Activated CD8-positive, alpha-beta T cell treated with anti-CD3 and anti-CD28 coated beads for 36 hours (primary cell): ENCODE data around the gene CBY1. TPM values are rescaled to one million over a fixed set of nuclear protein-coding genes. Genes with fewer than 3 reads are reported as not detected.

ENCODE experiments used
- ATAC-seq: fragments of 200-7000 bp; cut with Tn5 transposase; one replicate; pipeline ENCODE4 v1.10.0; 2021; ENCODE audit warnings: mild to moderate bottlenecking, moderate library complexity
- CTCF ChIA-PET: fragments of 350-600 bp; sonication (Branson Sonifier 250); formaldehyde crosslinking; loops from one replicate; lab custom pipeline; 2021; ENCODE audit warnings: antibody characterized with exemption; lab: Charles Lee
- POLR2A ChIA-PET: fragments of 350-600 bp; sonication (Branson Sonifier 250); formaldehyde crosslinking; loops from one replicate; lab custom pipeline; 2021; ENCODE audit warnings: antibody characterized with exemption; lab: Charles Lee
- DNase-seq: peaks from one replicate; pipeline ENCODE4 v3.0.0-alpha.2; 2020
- H3K27ac Mint-ChIP-seq: one replicate; pipeline ENCODE4 v1.8.0; 2021; ENCODE audit warnings: mild to moderate bottlenecking, mixed read lengths
- H3K27me3 Mint-ChIP-seq: one replicate; pipeline ENCODE4 v1.8.0; 2021; ENCODE audit warnings: mixed read lengths
- H3K36me3 Mint-ChIP-seq: one replicate; pipeline ENCODE4 v1.8.0; 2021; ENCODE audit warnings: low read depth, mixed read lengths
- H3K4me1 Mint-ChIP-seq: one replicate; pipeline ENCODE4 v1.8.0; 2021; ENCODE audit warnings: low read depth, mixed read lengths
- H3K4me3 Mint-ChIP-seq: one replicate; pipeline ENCODE4 v1.8.0; 2021; ENCODE audit warnings: mild to moderate bottlenecking, moderate library complexity, mixed read lengths
- H3K9me3 Mint-ChIP-seq: one replicate; pipeline ENCODE4 v1.8.0; 2021; ENCODE audit warnings: mixed read lengths
- intact Hi-C: fragments of 100-400 bp; cut with micrococcal nuclease; formaldehyde crosslinking; loops from one replicate; pipeline ENCODE4 v1.10.0; 2022
- total RNA-seq, 2 experiments: library from RNA; stranded (reverse); gene quantifications; one replicate each; pipeline ENCODE4 v1.2.3, GENCODE V29; 2021
- TF ChIP-seq, protein P1 (sequence below): fragments of 200-600 bp; IDR thresholded peaks from one replicate; pipeline ENCODE4 v1.8.0; 2022; ENCODE audit warnings: antibody characterized with exemption, mild to moderate bottlenecking

Gene CBY1
- total RNA-seq, 2 experiments from 2014 or later = 15.6 to 15.7 TPM

DNA sequence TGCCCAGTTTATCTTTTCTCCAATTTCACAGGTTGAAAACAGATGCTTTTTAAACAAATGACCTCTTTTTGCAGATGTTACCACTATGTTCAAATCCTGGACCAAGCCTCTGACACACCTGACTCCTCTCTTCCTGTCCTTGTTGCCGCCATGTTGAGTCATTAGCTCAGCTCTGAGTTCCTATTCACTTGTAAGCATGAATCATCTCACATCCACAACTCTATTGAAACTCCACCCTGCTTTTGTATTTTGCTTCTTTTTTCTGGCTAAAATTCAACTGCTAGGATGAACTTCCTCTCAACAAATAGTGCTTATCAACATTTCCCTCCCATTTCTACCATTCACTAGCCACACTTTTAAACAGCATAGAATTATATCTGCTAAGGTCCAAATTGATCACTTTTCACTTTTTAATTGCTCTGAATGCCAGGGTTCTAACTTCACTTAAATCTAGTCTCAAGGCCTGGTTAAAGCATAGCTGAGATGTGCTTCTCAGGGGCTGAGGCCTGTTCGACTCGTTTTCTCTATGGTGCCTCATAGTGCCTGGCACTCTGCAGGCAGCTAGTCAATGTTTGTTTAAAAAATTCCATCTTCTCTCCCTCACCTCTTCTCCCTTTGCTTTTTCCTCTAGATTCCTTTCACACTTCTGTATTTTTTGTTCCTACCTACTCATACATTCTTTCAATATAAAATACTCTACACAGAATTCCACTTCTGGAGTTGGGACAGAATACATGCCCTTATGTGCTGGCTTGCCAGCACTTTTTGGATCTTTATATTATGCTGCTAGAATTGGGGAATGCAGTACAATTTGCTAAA lies 40.4 kb downstream of the CBY1 start:
- CTCF ChIA-PET = interaction anchor here (0.6 to 1.1 kb wide), 2 partner anchors 69 to 173 kb away, joined by 3 read pairs; no protein-coding TSS in a partner anchor

DNA sequence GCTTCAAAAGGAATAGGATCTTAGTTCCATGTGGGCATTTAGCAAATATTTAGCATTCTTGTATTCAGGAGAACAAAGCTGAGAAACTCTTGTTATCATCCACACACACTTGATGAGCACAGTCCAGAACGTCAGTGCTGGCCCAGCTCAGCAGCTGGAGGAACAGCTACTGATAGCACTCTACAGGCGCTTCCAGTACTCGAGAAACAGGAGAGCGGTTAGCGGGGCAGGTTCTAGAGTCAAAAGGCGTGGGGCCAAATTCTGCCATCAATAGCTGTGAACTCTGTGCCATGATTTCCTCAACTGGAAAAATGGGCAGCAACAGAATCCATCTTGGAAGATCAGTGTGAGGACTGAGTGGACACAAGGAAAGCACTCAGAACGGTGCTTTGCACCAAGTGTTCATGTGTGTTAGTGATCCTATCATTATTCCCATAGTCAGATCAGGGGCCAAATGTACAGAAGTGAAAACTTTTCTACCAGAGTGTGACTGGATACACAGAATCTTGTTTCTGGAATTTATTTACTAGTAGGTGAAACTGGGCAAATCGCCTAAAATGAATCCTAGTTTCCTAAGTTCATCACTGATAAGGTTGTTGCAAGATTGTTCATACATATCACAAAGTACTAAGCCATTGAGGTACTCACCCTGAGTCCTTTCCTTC lies 41.1 kb downstream of the CBY1 start:
- H3K9me3 Mint-ChIP-seq = no peaks in the 10 kb centered on the region
- CTCF ChIA-PET = interaction anchor here (0.6 to 3.1 kb wide), 3 partner anchors 16 to 172 kb away, joined by 3 to 16 read pairs (median 3); partner anchors contain the start of gene TOMM22
- peak overlapping the region; percentile 87 for H3K27ac Mint-ChIP-seq
- no peaks in the 10 kb centered on the region for H3K27me3 Mint-ChIP-seq
- DNase-seq (no peak), ATAC-seq (no peak)
- H3K4me1 Mint-ChIP-seq = peaks cover 51% of the 10 kb centered on the region
- TF ChIP-seq, protein P1, sequence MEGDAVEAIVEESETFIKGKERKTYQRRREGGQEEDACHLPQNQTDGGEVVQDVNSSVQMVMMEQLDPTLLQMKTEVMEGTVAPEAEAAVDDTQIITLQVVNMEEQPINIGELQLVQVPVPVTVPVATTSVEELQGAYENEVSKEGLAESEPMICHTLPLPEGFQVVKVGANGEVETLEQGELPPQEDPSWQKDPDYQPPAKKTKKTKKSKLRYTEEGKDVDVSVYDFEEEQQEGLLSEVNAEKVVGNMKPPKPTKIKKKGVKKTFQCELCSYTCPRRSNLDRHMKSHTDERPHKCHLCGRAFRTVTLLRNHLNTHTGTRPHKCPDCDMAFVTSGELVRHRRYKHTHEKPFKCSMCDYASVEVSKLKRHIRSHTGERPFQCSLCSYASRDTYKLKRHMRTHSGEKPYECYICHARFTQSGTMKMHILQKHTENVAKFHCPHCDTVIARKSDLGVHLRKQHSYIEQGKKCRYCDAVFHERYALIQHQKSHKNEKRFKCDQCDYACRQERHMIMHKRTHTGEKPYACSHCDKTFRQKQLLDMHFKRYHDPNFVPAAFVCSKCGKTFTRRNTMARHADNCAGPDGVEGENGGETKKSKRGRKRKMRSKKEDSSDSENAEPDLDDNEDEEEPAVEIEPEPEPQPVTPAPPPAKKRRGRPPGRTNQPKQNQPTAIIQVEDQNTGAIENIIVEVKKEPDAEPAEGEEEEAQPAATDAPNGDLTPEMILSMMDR = no peak
- intact Hi-C loops = no loop called here
- peak overlapping the region; percentile 90 for H3K4me3 Mint-ChIP-seq
- peaks cover 61% of the 10 kb centered on the region for H3K36me3 Mint-ChIP-seq
- POLR2A ChIA-PET = interaction anchor here (1.0 to 6.3 kb wide), 5 partner anchors 8 to 41 kb away, joined by 3 to 62 read pairs (median 6); partner anchors contain the start of genes CBY1, FAM227A, GTPBP1 and TOMM22

More for the DNA sequence above, 40.4 kb downstream of the CBY1 start:
- TF ChIP-seq, protein P1 = no peak
- intact Hi-C loops = no loop called here
- DNase-seq = peak; percentile 72
- peaks cover 50% of the 10 kb centered on the region for H3K4me1 Mint-ChIP-seq
- H3K4me3 Mint-ChIP-seq = peak overlapping the region; percentile 90
- no peaks in the 10 kb centered on the region for H3K27me3 Mint-ChIP-seq
- peak overlapping the region; percentile 87 for H3K27ac Mint-ChIP-seq
- peaks cover 63% of the 10 kb centered on the region for H3K36me3 Mint-ChIP-seq
- POLR2A ChIA-PET = interaction anchor here (1.0 to 6.3 kb wide), 6 partner anchors 9 to 40 kb away, joined by 3 to 62 read pairs (median 4); partner anchors contain the start of genes CBY1, FAM227A, GTPBP1 and TOMM22
- H3K9me3 Mint-ChIP-seq = no peaks in the 10 kb centered on the region
- ATAC-seq = peak; percentile 67

GRCh38 chr22:38698407-38699094 lies 42.1 kb downstream of the CBY1 start:
- TF ChIP-seq, protein P1 = no peak
- DNase-seq (no peak), ATAC-seq (no peak)
- intact Hi-C loops = no loop called here
- Mint-ChIP-seq H3K27ac (peak overlapping the region; percentile 96), H3K27me3 (no peaks in the 10 kb centered on the region), H3K4me3 (peak overlapping the region; percentile 90), H3K9me3 (no peaks in the 10 kb centered on the region), H3K36me3 (peaks cover 55% of the 10 kb centered on the region), H3K4me1 (peaks cover 46% of the 10 kb centered on the region)
- ChIA-PET CTCF (interaction anchor here (0.9 to 3.1 kb wide), 5 partner anchors 15 to 1092 kb away, joined by 3 to 16 read pairs (median 3); partner anchors contain the start of gene TOMM22), POLR2A (interaction anchor here (0.6 to 6.3 kb wide), 8 partner anchors 9 to 186 kb away, joined by 3 to 62 read pairs (median 4); partner anchors contain the start of genes CBY1, FAM227A and TOMM22)

DNA sequence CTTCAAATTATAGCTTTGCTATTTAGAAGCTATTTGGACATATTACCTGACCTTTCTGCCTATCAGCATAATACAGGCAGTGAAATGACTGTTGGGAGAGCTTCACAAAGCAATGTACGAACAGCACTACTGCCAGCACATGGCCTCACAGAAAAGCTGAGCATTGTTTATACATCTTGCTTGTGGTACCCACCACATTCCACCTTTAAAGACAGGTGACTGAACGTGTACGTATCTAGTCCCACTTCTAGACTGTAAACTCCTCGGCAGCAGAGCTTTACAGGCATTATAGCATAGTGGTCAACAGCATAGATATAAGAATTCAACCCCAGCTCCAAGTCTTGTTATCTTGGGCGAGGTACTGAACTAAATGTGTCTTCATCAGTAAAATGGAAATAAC lies 42.7 kb downstream of the CBY1 start:
- H3K27me3 Mint-ChIP-seq = no peaks in the 10 kb centered on the region
- POLR2A ChIA-PET = interaction anchor here (0.6 to 6.3 kb wide), 8 partner anchors 9 to 187 kb away, joined by 3 to 62 read pairs (median 4); partner anchors contain the start of gene TOMM22
- peak overlapping the region; percentile 90 for H3K4me3 Mint-ChIP-seq
- no peaks in the 10 kb centered on the region for H3K9me3 Mint-ChIP-seq
- peaks cover 51% of the 10 kb centered on the region for H3K36me3 Mint-ChIP-seq
- TF ChIP-seq, protein P1 = no peak
- H3K4me1 Mint-ChIP-seq = peaks cover 50% of the 10 kb centered on the region
- CTCF ChIA-PET = interaction anchor here (0.9 to 3.1 kb wide), 5 partner anchors 15 to 1092 kb away, joined by 3 to 16 read pairs (median 3); partner anchors contain the start of gene TOMM22
- no peak for ATAC-seq
- H3K27ac Mint-ChIP-seq = peak overlapping the region; percentile 96
- DNase-seq = no peak
- intact Hi-C loops = no loop called here
